Upper lobe of left lung (tissue), 6 donors: Measurements from ENCODE around the gene ABR. TPM values are rescaled to one million over a fixed set of nuclear protein-coding genes. Genes with fewer than 3 reads are reported as not detected.
"Not testable (repeated sequence)": the region's sequence is repeated elsewhere in the genome, so short reads cannot be mapped to it uniquely, and the experiment has no call there.

Experiments
- ATAC-seq, 2 donors: fragments of 200-7000 bp; cut with Tn5 transposase; one replicate each; pipeline ENCODE4 v1.9.1; 2022; ENCODE audit warnings: mild to moderate bottlenecking in 2 of 2, moderate library complexity in 2 of 2; ENCODE audit not compliant: low FRiP score in 2 of 2
- DNase-seq, 2 donors: peaks; one replicate each; pipeline ENCODE4 v3.0.0-alpha.2; 2019 to 2020
- H3K27ac ChIP-seq, 4 donors: fragments of 200-600 bp; sonication (generic); one replicate each; pipeline ENCODE4 v1.5.1; 2016 to 2019
- H3K27me3 ChIP-seq, 4 donors: fragments of 200-600 bp; sonication (generic); one replicate each; pipeline ENCODE4 v1.5.1; 2017 to 2019
- H3K36me3 ChIP-seq, 4 donors: fragments of 200-600 bp; sonication (generic); one replicate each; pipeline ENCODE4 v1.5.1; 2016 to 2019
- H3K4me1 ChIP-seq, 4 donors: fragments of 200-600 bp; sonication (generic); one replicate each; pipeline ENCODE4 v1.5.1; 2018 to 2019
- H3K4me3 ChIP-seq, 4 donors: fragments of 200-600 bp; sonication (generic); one replicate each; pipeline ENCODE4 v1.5.1; 2017 to 2019; ENCODE audit warnings: mild to moderate bottlenecking in 2 of 4, moderate library complexity in 1 of 4
- H3K9me3 ChIP-seq, 4 donors: fragments of 200-600 bp; sonication (generic); one replicate each; pipeline ENCODE4 v1.5.1; 2018 to 2019
- EP300 ChIP-seq, 4 donors: sonication (generic); formaldehyde crosslinking; IDR thresholded peaks; one replicate each; pipeline ENCODE4 v1.5.1; 2017; ENCODE audit warnings: antibody characterized with exemption in 4 of 4, control low read depth in 2 of 4
- POLR2A ChIP-seq, 4 donors: fragments of 450-650 bp; IDR thresholded peaks; one replicate each; pipeline ENCODE4 v1.5.1; 2016 to 2017; ENCODE audit warnings: antibody characterized with exemption in 4 of 4, mild to moderate bottlenecking in 2 of 4
- POLR2AphosphoS5 ChIP-seq, 2 donors: sonication (generic); formaldehyde crosslinking; IDR thresholded peaks; one replicate each; pipeline ENCODE4 v1.5.1; 2017; ENCODE audit warnings: antibody characterized with exemption in 2 of 2
- WGBS, 2 donors: methylation state at CpG; one replicate each; pipeline ENCODE4 v1.1.5; 2017 to 2018; 5-methylcytosine and 5-hydroxymethylcytosine counted together
- total RNA-seq, 6 donors: library from RNA; depleted of rRNA in 4 of 6; stranded (reverse); fragments of >200 nt in 4 of 6; gene quantifications; one replicate each; pipeline versions ENCODE4 v1.1.0 to v1.2.1, GENCODE V29; 2016 to 2021
- TF ChIP-seq, protein P1 (sequence below), 6 experiments: fragments of 450-650 bp in 4 of 6; fragments of 200-600 bp in 2 of 6; sonication (generic) in 2 of 6; IDR thresholded peaks; one replicate each; pipeline ENCODE4 v1.5.1; 2016 to 2019; ENCODE audit warnings: antibody characterized with exemption in 6 of 6
- donor health status: DM: no; HTN: no; CAD: no; lungs with moderate emphysema.
- donor health status: DM: no; HTN: yes; CAD: no; lungs with severe emphysema.

Gene ABR
- total RNA-seq, 6 donors from 2014 or later, result 117 to 645 (median 206) TPM

DNA sequence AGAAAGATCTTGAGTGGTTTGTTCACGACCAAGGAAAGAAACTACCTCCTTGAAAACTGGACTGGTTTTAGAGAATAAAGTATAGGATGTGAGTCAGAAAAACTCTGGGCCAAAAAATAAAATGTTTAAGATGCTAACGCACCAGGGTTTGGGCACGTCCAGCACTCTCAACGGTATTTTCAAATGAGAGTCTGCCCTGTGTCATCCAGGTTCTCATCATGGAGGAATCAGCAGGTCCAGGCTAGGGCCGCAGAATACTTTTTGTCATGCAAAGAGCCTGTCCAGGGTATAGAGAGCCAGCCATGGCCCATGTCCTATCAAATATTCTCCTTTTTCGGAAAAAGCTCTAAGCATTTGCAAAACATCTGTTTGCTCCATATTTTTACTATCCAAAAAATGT lies 202.6 kb downstream of the ABR start:
- ATAC-seq, result no peak
- TF ChIP-seq EP300 (IDR thresholded peaks at IDR 0.05), result no peak
- TF ChIP-seq, protein P1, sequence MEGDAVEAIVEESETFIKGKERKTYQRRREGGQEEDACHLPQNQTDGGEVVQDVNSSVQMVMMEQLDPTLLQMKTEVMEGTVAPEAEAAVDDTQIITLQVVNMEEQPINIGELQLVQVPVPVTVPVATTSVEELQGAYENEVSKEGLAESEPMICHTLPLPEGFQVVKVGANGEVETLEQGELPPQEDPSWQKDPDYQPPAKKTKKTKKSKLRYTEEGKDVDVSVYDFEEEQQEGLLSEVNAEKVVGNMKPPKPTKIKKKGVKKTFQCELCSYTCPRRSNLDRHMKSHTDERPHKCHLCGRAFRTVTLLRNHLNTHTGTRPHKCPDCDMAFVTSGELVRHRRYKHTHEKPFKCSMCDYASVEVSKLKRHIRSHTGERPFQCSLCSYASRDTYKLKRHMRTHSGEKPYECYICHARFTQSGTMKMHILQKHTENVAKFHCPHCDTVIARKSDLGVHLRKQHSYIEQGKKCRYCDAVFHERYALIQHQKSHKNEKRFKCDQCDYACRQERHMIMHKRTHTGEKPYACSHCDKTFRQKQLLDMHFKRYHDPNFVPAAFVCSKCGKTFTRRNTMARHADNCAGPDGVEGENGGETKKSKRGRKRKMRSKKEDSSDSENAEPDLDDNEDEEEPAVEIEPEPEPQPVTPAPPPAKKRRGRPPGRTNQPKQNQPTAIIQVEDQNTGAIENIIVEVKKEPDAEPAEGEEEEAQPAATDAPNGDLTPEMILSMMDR (IDR thresholded peaks at IDR 0.05), result no peak
- TF ChIP-seq POLR2A (IDR thresholded peaks at IDR 0.05), result no peak
- no peak for TF ChIP-seq POLR2AphosphoS5 (IDR thresholded peaks at IDR 0.05)
- 86 to 92% methylated on average over 6 of the region's 6 CpGs for WGBS, 2 donors
- peaks cover 0 to 4% (median 0%) of the 10 kb centered on the region in 4 donors for H3K27me3 ChIP-seq
- no peak overlapping the region for H3K4me3 ChIP-seq
- H3K27ac ChIP-seq, result no peak overlapping the region
- peaks cover 15 to 44% (median 23%) of the 10 kb centered on the region in 4 donors for H3K4me1 ChIP-seq
- no peak for DNase-seq
- no peaks in the 10 kb centered on the region for H3K9me3 ChIP-seq
- no peaks in the 10 kb centered on the region for H3K36me3 ChIP-seq

DNA sequence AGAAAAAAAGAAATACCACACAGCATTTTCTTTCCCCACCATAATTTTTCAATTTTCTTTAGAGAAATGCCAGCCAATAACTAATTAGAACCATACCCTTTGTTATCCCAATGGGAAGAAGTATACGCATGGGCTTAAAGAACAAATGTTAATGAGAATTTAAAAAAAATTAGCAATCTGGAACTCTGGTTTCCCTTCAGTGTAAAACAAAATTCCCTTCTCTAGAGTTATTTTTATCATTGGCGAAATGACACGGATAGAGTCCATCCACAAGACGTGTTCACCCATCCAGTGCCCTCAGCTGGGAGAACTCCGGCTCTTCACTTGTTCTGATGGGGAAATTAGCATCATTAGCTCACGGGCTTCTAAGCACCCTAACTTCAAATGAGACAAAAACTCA lies 203.5 kb downstream of the ABR start:
- no peaks in the 10 kb centered on the region for H3K36me3 ChIP-seq
- peaks cover 0 to 4% (median 0%) of the 10 kb centered on the region in 4 donors for H3K27me3 ChIP-seq
- 93 to 96% methylated on average over 6 of the region's 6 CpGs for whole genome bisulfite sequencing, 2 donors
- no peak for DNase-seq
- H3K27ac ChIP-seq, result no peak overlapping the region
- H3K4me3 ChIP-seq, result no peak overlapping the region
- H3K9me3 ChIP-seq, result no peaks in the 10 kb centered on the region
- ATAC-seq, result no peak
- TF ChIP-seq EP300 (IDR thresholded peaks at IDR 0.05) (no peak), POLR2A (IDR thresholded peaks at IDR 0.05) (no peak), POLR2AphosphoS5 (IDR thresholded peaks at IDR 0.05) (no peak)
- TF ChIP-seq, protein P1 (IDR thresholded peaks at IDR 0.05), result no peak
- peaks cover 15 to 44% (median 23%) of the 10 kb centered on the region in 4 donors for H3K4me1 ChIP-seq

DNA sequence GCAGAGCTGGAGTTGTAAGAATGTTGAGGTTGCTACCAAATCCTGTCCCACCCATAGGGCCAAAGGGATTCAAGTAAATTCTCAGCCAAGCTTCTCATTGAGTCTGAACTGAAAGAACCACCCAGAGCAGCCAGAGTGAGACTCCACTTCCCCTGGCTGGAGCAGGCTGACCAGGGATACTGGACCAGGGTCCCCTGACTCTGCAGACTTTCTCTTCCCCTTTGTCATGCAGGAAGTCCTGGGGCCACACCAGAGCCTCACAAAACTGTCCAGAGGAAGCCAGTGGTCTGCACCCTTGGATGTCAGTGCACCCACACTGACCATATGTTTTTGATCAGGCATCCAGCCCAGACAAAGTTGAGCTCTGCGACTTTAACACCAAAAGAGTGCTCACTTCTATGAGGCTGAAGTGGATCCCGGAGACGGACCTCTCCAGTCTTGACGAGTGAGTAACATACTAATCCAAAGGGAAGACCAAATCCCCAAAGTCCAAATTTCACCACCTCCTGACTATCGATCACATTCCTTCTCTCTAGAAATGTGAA lies 204.3 kb downstream of the ABR start:
- TF ChIP-seq, protein P1 (IDR thresholded peaks at IDR 0.05), result no peak
- TF ChIP-seq EP300 (IDR thresholded peaks at IDR 0.05) (no peak), POLR2AphosphoS5 (IDR thresholded peaks at IDR 0.05) (no peak), POLR2A (IDR thresholded peaks at IDR 0.05) (no peak)
- Histone ChIP-seq H3K4me3 (no peak overlapping the region), H3K9me3 (no peaks in the 10 kb centered on the region), H3K4me1 (peaks cover 14 to 35% (median 18%) of the 10 kb centered on the region in 4 donors), H3K27me3 (peaks cover 0 to 4% (median 0%) of the 10 kb centered on the region in 4 donors), H3K27ac (no peak overlapping the region), H3K36me3 (no peaks in the 10 kb centered on the region)
- DNase-seq (no peak), ATAC-seq (no peak)
- WGBS, 2 donors, result 52% methylated on average over 5 of the region's 5 CpGs

DNA sequence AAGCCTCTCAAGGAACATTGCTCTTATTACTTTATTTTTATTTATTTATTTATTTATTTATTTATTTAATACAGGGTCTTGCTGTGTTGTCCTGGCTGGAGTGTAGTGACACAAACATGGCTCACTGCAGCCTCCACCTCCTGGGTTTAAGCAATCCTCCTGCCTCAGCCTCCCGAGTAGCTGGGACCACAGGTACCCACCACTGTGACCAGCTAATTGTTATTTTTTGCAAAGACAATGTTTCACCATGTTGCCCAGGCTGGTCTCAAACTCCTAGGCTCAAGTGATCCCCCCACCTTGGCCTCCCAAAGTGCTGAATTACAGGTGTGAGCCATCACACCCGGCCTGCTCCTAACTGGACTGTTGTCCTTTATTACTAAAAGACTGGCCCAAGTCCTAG lies 205.0 kb downstream of the ABR start:
- ATAC-seq, H3K27ac ChIP-seq, H3K4me3 ChIP-seq, DNase-seq, H3K27me3 ChIP-seq, H3K36me3 ChIP-seq, H3K9me3 ChIP-seq: not testable (repeated sequence)
- 95 to 100% methylated on average over 2 of the region's 2 CpGs for WGBS, 2 donors
- peaks cover 9 to 33% (median 13%) of the 10 kb centered on the region in 4 donors for H3K4me1 ChIP-seq

DNA sequence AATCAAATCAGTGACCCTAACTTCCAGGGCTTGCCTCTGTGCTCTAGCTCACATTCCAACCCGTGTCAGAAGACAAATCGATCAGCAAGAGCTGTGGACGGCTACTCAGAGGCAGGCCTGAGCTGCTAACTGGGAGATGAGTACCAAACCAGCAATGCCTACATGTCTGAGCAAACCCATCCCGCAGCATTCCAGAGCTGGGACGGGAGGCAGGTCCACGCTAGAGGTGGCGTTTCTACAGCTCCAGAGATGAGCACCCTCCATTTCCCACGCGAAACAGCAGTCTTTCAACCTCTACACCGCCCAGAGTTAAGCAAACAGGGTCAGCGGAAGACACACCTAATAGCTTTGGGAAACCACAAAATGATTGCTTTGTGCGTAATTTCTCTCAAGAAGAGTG lies 206.7 kb downstream of the ABR start:
- Histone ChIP-seq H3K36me3 (no peaks in the 10 kb centered on the region), H3K4me1 (peaks cover 4 to 33% (median 7%) of the 10 kb centered on the region in 4 donors), H3K27ac (no peak overlapping the region), H3K9me3 (no peaks in the 10 kb centered on the region), H3K4me3 (no peak overlapping the region), H3K27me3 (no peaks in the 10 kb centered on the region)
- ATAC-seq, result peak in 1 of 2 donors; percentile 19
- TF ChIP-seq EP300 (IDR thresholded peaks at IDR 0.05) (no peak), POLR2A (IDR thresholded peaks at IDR 0.05) (no peak), POLR2AphosphoS5 (IDR thresholded peaks at IDR 0.05) (no peak)
- TF ChIP-seq, protein P1 (IDR thresholded peaks at IDR 0.05), result no peak
- DNase-seq, result no peak
- 78 to 83% methylated on average over 12 of the region's 12 CpGs for WGBS, 2 donors

DNA sequence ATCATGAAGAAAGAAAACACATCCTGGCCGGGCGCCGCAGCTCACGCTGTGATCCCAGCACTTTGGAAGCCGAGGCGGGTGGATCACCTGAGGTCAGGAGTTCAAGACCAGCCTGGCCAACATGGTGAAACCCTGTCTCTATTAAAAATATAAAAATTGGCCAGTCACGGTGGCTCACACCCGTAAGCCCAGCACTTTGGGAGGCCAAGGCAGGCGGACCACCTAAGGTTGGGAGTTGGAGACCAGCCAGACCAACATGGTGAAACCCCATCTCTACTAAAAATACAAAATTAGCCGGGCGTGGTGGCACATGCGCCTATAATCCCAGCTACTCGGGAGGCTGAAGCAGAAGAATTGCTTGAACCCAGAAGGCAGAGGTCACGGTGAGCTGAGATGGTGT lies 207.9 kb downstream of the ABR start:
- ATAC-seq, H3K27me3 ChIP-seq, H3K27ac ChIP-seq, H3K9me3 ChIP-seq, H3K4me3 ChIP-seq, DNase-seq, H3K36me3 ChIP-seq: not testable (repeated sequence)
- 93 to 94% methylated on average over 14 of the region's 14 CpGs for WGBS, 2 donors
- peaks cover 0 to 25% (median 4%) of the 10 kb centered on the region in 4 donors for H3K4me1 ChIP-seq
